Thyroid gland (tissue), 4 donors: Measurements from ENCODE around the gene CPXM2.

Source experiments
- POLR2A ChIP-seq, 2 donors: fragments of 450-650 bp; IDR thresholded peaks; one replicate each; pipeline ENCODE4 v1.6.1; 2017; ENCODE audit warnings: antibody characterized with exemption in 2 of 2, mild to moderate bottlenecking in 2 of 2, moderate library complexity in 1 of 2
- TF ChIP-seq, protein P1 (sequence below), 6 experiments: fragments of 200-600 bp in 3 of 6; fragments of 450-650 bp in 3 of 6; sonication (generic) in 3 of 6; IDR thresholded peaks; one replicate each; pipeline ENCODE4 v1.5.1; 2016 to 2019; ENCODE audit warnings: antibody characterized with exemption in 6 of 6, mild to moderate bottlenecking in 2 of 6, inconsistent platforms in 1 of 6, moderate library complexity in 1 of 6

DNA sequence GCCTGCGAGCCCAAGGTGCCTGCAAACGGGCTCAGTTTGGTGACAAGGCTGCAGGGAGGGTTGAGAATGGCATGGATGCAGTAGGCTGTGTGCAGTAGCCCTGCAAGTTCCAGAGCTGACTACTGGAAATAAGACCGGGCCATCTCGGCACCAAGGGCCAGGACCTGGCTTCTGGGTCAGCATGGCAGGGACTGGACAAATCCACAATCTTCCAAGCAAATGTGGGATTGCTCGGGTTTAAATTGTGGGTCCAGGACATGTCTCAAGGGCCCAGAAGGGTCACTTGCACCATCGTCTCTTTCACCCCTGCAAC is 147.4 kb downstream of the CPXM2 start:
- TF ChIP-seq, protein P1, sequence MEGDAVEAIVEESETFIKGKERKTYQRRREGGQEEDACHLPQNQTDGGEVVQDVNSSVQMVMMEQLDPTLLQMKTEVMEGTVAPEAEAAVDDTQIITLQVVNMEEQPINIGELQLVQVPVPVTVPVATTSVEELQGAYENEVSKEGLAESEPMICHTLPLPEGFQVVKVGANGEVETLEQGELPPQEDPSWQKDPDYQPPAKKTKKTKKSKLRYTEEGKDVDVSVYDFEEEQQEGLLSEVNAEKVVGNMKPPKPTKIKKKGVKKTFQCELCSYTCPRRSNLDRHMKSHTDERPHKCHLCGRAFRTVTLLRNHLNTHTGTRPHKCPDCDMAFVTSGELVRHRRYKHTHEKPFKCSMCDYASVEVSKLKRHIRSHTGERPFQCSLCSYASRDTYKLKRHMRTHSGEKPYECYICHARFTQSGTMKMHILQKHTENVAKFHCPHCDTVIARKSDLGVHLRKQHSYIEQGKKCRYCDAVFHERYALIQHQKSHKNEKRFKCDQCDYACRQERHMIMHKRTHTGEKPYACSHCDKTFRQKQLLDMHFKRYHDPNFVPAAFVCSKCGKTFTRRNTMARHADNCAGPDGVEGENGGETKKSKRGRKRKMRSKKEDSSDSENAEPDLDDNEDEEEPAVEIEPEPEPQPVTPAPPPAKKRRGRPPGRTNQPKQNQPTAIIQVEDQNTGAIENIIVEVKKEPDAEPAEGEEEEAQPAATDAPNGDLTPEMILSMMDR (IDR thresholded peaks at IDR 0.05) = no peak
- TF ChIP-seq POLR2A (IDR thresholded peaks at IDR 0.05) = no peak
